GM23338 (cell line): Measurements from ENCODE around the gene AP3B2. TPM values are rescaled to one million over a fixed set of nuclear protein-coding genes. Genes with fewer than 3 reads are reported as not detected.

Source experiments
- ATAC-seq: fragments of 200-7000 bp; cut with Tn5 transposase; 3 replicates; pipeline ENCODE4 v1.9.1; 2020
- DNase-seq: peaks from one replicate; pipeline ENCODE4 v3.0.0-alpha.2; 2015; ENCODE audit warnings: low spot score
- H2AFZ ChIP-seq: fragments of 200-600 bp; sonication (generic); 2 replicates; pipeline ENCODE4 v1.8.0; 2016; ENCODE audit warnings: antibody characterized with exemption, mild to moderate bottlenecking, moderate library complexity
- H3F3A ChIP-seq: fragments of 200-600 bp; sonication (generic); replicated peaks from 2 replicates; pipeline ENCODE4 v1.8.0; 2017; ENCODE audit warnings: antibody characterized with exemption, mixed run types, low read depth
- H3K27ac ChIP-seq: fragments of 200-600 bp; sonication (generic); 2 replicates; pipeline ENCODE4 v1.6.1; 2016; ENCODE audit warnings: low read depth
- H3K27me3 ChIP-seq: fragments of 200-600 bp; sonication (generic); 2 replicates; pipeline ENCODE4 v1.8.0; 2016; ENCODE audit warnings: mild to moderate bottlenecking, mixed run types, moderate library complexity; ENCODE audit not compliant: insufficient read depth
- H3K36me3 ChIP-seq: fragments of 200-600 bp; sonication (generic); 2 replicates; pipeline ENCODE4 v1.8.0; 2016; ENCODE audit warnings: mild to moderate bottlenecking; ENCODE audit not compliant: insufficient read depth
- H3K4me1 ChIP-seq: fragments of 200-600 bp; sonication (generic); 2 replicates; pipeline ENCODE4 v1.8.0; 2016; ENCODE audit warnings: mild to moderate bottlenecking, moderate library complexity; ENCODE audit not compliant: insufficient read depth
- H3K4me2 ChIP-seq: fragments of 200-600 bp; sonication (generic); 2 replicates; pipeline ENCODE4 v1.7.1; 2017; ENCODE audit warnings: mixed run types
- H3K4me3 ChIP-seq: fragments of 200-600 bp; sonication (generic); 2 replicates; pipeline ENCODE4 v1.6.1; 2016; ENCODE audit warnings: mixed run types
- H3K79me2 ChIP-seq: fragments of 200-600 bp; sonication (generic); replicated peaks from 2 replicates; pipeline ENCODE4 v1.8.0; 2017; ENCODE audit warnings: mild to moderate bottlenecking; ENCODE audit not compliant: insufficient read depth
- H3K9me2 ChIP-seq: fragments of 200-600 bp; sonication (generic); 2 replicates; pipeline ENCODE4 v1.8.0; 2017; ENCODE audit not compliant: insufficient read depth
- H4K20me1 ChIP-seq: fragments of 200-600 bp; sonication (generic); replicated peaks from 2 replicates; pipeline ENCODE4 v1.8.0; 2017; ENCODE audit warnings: mild to moderate bottlenecking; ENCODE audit not compliant: insufficient read depth
- H3K27ac Mint-ChIP-seq: 2 replicates; pipeline ENCODE4 v1.8.0; 2020; ENCODE audit warnings: inconsistent platforms, mild to moderate bottlenecking, moderate library complexity, mixed read lengths
- H3K27me3 Mint-ChIP-seq: 3 replicates; pipeline ENCODE4 v1.8.0; 2022; ENCODE audit warnings: low read depth, mild to moderate bottlenecking, moderate library complexity, mixed read lengths, inconsistent platforms; ENCODE audit not compliant: insufficient read depth, poor library complexity
- H3K36me3 Mint-ChIP-seq: 3 replicates; pipeline ENCODE4 v1.8.0; 2021; ENCODE audit warnings: low read depth, mild to moderate bottlenecking, inconsistent platforms, moderate library complexity, mixed read lengths
- H3K4me1 Mint-ChIP-seq: 3 replicates; pipeline ENCODE4 v1.8.0; 2020; ENCODE audit warnings: mild to moderate bottlenecking, inconsistent platforms, mixed read lengths
- H3K4me3 Mint-ChIP-seq: 3 replicates; pipeline ENCODE4 v1.8.0; 2021; ENCODE audit warnings: moderate library complexity, mild to moderate bottlenecking, inconsistent platforms, mixed read lengths
- H3K9me3 Mint-ChIP-seq: 3 replicates; pipeline ENCODE4 v1.8.0; 2020; ENCODE audit warnings: moderate library complexity, mild to moderate bottlenecking, inconsistent platforms, mixed read lengths
- CREB1 ChIP-seq: fragments of 250-450 bp; sonication (Bioruptor Pico); IDR thresholded peaks from 2 replicates; pipeline ENCODE4 v1.5.0; 2020; ENCODE audit warnings: low read depth, mild to moderate bottlenecking, moderate library complexity
- EZH2 ChIP-seq: fragments of 200-600 bp; sonication (generic); IDR thresholded peaks from one replicate; pipeline ENCODE4 v1.8.0; 2017; ENCODE audit warnings: antibody characterized with exemption, mild to moderate bottlenecking, low read depth; ENCODE audit not compliant: unreplicated experiment
- EZH2phosphoT487 ChIP-seq: fragments of 200-600 bp; sonication (generic); IDR thresholded peaks from one replicate; pipeline ENCODE4 v1.8.1; 2018; ENCODE audit warnings: antibody characterized with exemption; ENCODE audit not compliant: unreplicated experiment
- JUNB ChIP-seq: IDR thresholded peaks from one replicate; pipeline ENCODE4 v1.6.1; 2016; ENCODE audit warnings: antibody characterized with exemption; ENCODE audit not compliant: unreplicated experiment
- POLR2AphosphoS5 ChIP-seq: IDR thresholded peaks from 2 replicates; pipeline ENCODE4 v1.6.1; 2016; ENCODE audit warnings: antibody characterized with exemption, low read depth
- STAT1 ChIP-seq: IDR thresholded peaks from one replicate; pipeline ENCODE4 v1.6.1; 2016; ENCODE audit warnings: antibody characterized with exemption; ENCODE audit not compliant: unreplicated experiment
- ZNF114 ChIP-seq: fragments of 250-450 bp; sonication (Bioruptor Pico); IDR thresholded peaks from 2 replicates; pipeline ENCODE4 v1.5.0; 2020; ENCODE audit warnings: mild to moderate bottlenecking, moderate library complexity
- polyA plus RNA-seq: library from polyadenylated mRNA; unstranded; fragments of >200 nt; fragmentation: Nextera tagmentation; extraction: Ambion mirVana; gene quantifications from 2 replicates; pipeline ENCODE4 v1.2.1, GENCODE V29; 2016
- total RNA-seq: library from RNA; depleted of rRNA; stranded (reverse); fragments of >200 nt; shearing (Covaris generic); gene quantifications from 2 replicates; pipeline ENCODE4 v1.2.3, GENCODE V29; 2014
- TF ChIP-seq, protein P1 (sequence below): IDR thresholded peaks from one replicate; pipeline ENCODE4 v1.6.1; 2018; ENCODE audit warnings: antibody characterized with exemption; ENCODE audit not compliant: unreplicated experiment
- TF ChIP-seq, protein P2 (sequence below): IDR thresholded peaks from 2 replicates; pipeline ENCODE4 v1.6.1; 2016; ENCODE audit warnings: antibody characterized with exemption

The AP3B2 gene
- total and polyA plus RNA-seq, 2 experiments from 2014 or later = 9.5 to 19.2 TPM

DNA sequence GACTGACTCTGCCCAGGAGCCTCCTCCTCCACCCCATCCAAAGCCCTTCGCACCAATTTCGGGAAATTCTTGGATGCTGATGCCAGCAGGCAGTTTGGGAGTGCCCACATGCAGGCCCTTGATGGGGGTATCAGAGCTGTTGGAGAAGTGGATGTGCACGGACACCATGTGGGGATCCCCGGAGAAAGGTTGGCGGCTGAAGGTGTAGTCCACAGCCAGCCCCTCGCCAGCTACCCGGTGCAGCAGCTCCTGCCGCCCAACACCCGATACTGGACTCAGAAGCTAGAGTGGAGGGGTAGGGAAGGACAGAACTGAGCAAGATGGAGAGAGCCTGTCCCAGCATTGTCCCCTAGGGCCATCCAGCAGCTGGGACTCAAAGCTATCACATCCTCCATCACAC is 47.0 kb downstream of the AP3B2 start (continued):
- TF ChIP-seq, protein P1, sequence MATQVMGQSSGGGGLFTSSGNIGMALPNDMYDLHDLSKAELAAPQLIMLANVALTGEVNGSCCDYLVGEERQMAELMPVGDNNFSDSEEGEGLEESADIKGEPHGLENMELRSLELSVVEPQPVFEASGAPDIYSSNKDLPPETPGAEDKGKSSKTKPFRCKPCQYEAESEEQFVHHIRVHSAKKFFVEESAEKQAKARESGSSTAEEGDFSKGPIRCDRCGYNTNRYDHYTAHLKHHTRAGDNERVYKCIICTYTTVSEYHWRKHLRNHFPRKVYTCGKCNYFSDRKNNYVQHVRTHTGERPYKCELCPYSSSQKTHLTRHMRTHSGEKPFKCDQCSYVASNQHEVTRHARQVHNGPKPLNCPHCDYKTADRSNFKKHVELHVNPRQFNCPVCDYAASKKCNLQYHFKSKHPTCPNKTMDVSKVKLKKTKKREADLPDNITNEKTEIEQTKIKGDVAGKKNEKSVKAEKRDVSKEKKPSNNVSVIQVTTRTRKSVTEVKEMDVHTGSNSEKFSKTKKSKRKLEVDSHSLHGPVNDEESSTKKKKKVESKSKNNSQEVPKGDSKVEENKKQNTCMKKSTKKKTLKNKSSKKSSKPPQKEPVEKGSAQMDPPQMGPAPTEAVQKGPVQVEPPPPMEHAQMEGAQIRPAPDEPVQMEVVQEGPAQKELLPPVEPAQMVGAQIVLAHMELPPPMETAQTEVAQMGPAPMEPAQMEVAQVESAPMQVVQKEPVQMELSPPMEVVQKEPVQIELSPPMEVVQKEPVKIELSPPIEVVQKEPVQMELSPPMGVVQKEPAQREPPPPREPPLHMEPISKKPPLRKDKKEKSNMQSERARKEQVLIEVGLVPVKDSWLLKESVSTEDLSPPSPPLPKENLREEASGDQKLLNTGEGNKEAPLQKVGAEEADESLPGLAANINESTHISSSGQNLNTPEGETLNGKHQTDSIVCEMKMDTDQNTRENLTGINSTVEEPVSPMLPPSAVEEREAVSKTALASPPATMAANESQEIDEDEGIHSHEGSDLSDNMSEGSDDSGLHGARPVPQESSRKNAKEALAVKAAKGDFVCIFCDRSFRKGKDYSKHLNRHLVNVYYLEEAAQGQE = no peak
- TF ChIP-seq, protein P2, sequence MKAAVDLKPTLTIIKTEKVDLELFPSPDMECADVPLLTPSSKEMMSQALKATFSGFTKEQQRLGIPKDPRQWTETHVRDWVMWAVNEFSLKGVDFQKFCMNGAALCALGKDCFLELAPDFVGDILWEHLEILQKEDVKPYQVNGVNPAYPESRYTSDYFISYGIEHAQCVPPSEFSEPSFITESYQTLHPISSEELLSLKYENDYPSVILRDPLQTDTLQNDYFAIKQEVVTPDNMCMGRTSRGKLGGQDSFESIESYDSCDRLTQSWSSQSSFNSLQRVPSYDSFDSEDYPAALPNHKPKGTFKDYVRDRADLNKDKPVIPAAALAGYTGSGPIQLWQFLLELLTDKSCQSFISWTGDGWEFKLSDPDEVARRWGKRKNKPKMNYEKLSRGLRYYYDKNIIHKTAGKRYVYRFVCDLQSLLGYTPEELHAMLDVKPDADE = no peak
- TF ChIP-seq POLR2AphosphoS5 = no peak

DNA sequence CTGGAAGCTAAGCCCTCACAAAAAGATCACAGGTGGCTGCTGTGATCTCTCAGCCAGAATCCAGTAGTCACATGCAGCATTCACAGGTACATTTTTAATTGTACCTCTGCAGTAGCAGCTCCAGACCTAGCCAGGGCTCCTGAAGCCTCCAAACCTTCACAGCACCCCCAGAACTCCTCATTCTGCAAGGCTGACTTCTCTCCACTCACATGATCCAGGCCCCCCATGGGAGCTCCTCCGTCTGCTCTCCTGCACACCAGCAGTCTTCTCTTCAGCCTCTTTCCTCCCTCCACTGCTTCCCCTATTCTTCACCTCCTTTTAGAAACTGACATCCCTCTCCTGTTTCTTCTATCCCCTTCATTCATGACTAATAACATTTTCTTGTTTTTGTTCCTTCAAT is 49.3 kb downstream of the AP3B2 start:
- Mint-ChIP-seq H3K4me3 (no peak overlapping the region), H3K9me3 (no peaks in the 10 kb centered on the region), H3K36me3 (no peaks in the 10 kb centered on the region; the same call in 1 of the 3 replicates), H3K27ac (no peak overlapping the region), H3K4me1 (peaks cover 7% of the 10 kb centered on the region), H3K27me3 (peaks cover 18% of the 10 kb centered on the region)
- H3K4me2 ChIP-seq = no peak overlapping the region
- no peaks in the 10 kb centered on the region for H3K9me2 ChIP-seq
- ATAC-seq (no peak), DNase-seq (no peak)
- H2AFZ ChIP-seq = no peak overlapping the region
- H3K27ac ChIP-seq = no peak overlapping the region
- no peak overlapping the region for H3K4me3 ChIP-seq
- H4K20me1 ChIP-seq = peaks cover 3% of the 10 kb centered on the region
- no peaks in the 10 kb centered on the region for H3K4me1 ChIP-seq
- no peaks in the 10 kb centered on the region for H3K36me3 ChIP-seq
- H3K27me3 ChIP-seq = no peaks in the 10 kb centered on the region
- no peaks in the 10 kb centered on the region for H3K79me2 ChIP-seq
- no peaks in the 10 kb centered on the region for H3F3A ChIP-seq
- TF ChIP-seq POLR2AphosphoS5 = no peak
- no peak for TF ChIP-seq EZH2
- TF ChIP-seq JUNB = no peak
- TF ChIP-seq CREB1 (CRISPR knock-in tag) = no peak
- TF ChIP-seq, protein P1 = no peak
- TF ChIP-seq ZNF114 (CRISPR knock-in tag) = no peak
- no peak for TF ChIP-seq STAT1
- no peak for TF ChIP-seq EZH2phosphoT487
- TF ChIP-seq, protein P2 = no peak
